Endometrium (tissue), 2 donors: ENCODE data around the gene RNF224.
A peak's percentile ranks its signal among the peaks of the same experiment; 100 is the strongest.
"Not testable (repeated sequence)": the region's sequence is repeated elsewhere in the genome, so short reads cannot be mapped to it uniquely, and the experiment has no call there.

Experiments used
- FAIRE-seq: peaks from 2 replicates; lab custom pipeline; 2012; peaks lifted over from hg19 to GRCh38; lab: Jason Lieb, UNC
- donor health status: control.
- donor health status: control.

RNF224 gene

GRCh38 chr9:137240841-137241489, 13.7 kb downstream of the RNF224 start, which contains the start of gene TUBB4B:
TUBB4B (plus strand) TSS chr9:137241287; CDS start chr9:137241361, 74 bp downstream.
- peak; percentile 98 for FAIRE-seq

- FAIRE-seq = no peak
Measured at GRCh38 chr9:137241490-137242268, 14.4 kb downstream of the RNF224 start.

- FAIRE-seq = no peak
Measured at GRCh38 chr9:137242269-137243203, 15.2 kb downstream of the RNF224 start.

- FAIRE-seq = not testable (repeated sequence)
Measured at GRCh38 chr9:137243266-137243625, 15.9 kb downstream of the RNF224 start.

- no peak for FAIRE-seq
Measured at GRCh38 chr9:137243626-137244485, 16.6 kb downstream of the RNF224 start.

GRCh38 chr9:137244486-137245449, 17.5 kb downstream of the RNF224 start:
- FAIRE-seq = no peak

GRCh38 chr9:137245450-137246421, 18.4 kb downstream of the RNF224 start:
- FAIRE-seq = no peak

- no peak for FAIRE-seq
Measured at GRCh38 chr9:137247135-137247915, 20.0 kb downstream of the RNF224 start.

GRCh38 chr9:137247916-137248175, 20.5 kb downstream of the RNF224 start:
- FAIRE-seq = no peak

GRCh38 chr9:137250329-137251193, 23.3 kb downstream of the RNF224 start:
- FAIRE-seq = no peak

GRCh38 chr9:137251194-137251461, 23.8 kb downstream of the RNF224 start, which contains the start of gene STPG3:
STPG3 (plus strand) TSS chr9:137251286; CDS start chr9:137251287, 1 bp downstream.
- no peak for FAIRE-seq

GRCh38 chr9:137251490-137252268, 24.4 kb downstream of the RNF224 start:
- FAIRE-seq = no peak

GRCh38 chr9:137252555-137253506, 25.5 kb downstream of the RNF224 start:
- no peak for FAIRE-seq

GRCh38 chr9:137253717-137254623, 26.7 kb downstream of the RNF224 start:
- no peak for FAIRE-seq
